NCI-H128 (cell line): ENCODE results near the gene OLFM1.
"Not testable (repeated sequence)": the region's sequence is repeated elsewhere in the genome, so short reads cannot be mapped to it uniquely, and the experiment has no call there.

Source experiments
- DNase-seq: peaks from one replicate; lab custom pipeline; 2025; ENCODE audit not compliant: unreplicated experiment; lab: John Stamatoyannopoulos, UW

Gene OLFM1

GRCh38 chr9:135105211-135105745, 17.8 kb downstream of the OLFM1 start:
- no peak for DNase-seq

DNA sequence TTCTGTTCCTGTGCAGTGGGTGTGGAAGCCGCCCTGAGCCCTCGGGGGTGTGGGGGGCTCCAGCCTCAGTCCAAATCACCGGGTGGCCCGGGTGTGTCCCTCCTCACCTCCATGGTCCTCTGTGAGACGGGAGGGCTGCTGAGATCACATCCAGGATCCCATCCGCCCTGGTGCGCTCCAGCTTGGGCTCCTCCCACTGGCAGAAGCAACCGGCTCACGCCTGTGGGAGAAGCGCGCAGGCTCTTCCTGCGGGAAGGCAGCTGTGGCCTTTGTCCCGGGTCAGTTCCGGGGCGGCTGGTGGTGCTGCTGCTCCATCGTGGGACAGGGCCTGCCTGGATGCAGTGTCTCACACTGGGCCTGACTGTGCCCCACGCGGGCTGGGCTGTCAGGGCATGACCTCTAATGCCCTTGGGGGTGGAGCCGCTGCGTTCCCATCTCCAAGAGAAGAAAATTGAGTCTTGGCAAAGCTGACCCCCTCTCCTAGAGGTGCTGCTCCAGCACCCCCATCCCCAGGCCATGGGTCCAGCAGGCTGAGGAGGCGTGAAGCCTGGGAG, 18.5 kb downstream of the OLFM1 start:
- DNase-seq = no peak

DNA sequence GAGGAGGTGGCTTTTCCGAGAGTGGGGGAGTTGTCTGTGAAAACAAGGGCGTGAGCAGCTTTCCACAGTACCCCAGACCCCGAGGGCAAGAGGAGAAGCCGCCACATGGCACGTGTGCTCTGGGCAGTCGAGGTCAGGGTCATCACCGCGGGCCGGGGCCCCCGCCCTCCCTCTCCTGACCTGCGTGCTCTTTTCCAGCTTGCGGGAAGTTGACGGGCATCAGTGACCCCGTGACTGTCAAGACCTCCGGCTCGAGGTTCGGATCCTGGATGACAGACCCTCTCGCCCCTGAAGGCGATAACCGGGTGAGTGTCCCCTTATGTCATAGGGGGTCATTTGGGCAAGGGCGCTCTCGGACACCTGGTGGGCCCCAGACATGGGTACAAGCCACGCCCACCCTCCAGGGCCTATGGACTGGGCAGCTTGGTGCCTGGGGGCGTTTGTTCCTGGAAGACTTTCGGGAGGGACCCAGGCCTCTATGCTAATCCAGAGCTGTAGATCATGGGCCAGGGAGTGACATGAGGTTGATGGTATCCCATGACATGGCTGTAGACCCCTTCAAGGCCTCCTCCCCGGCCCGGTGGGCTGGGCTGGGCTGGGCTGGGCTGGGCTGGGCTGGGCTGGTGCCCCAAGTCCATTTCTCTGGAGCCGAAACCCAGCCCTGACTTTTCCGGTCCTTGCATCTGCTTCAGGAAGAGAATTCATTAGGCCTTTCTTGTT, 19.2 kb downstream of the OLFM1 start:
- DNase-seq = no peak

GRCh38 chr9:135107581-135108235, 20.2 kb downstream of the OLFM1 start:
- no peak for DNase-seq

DNA sequence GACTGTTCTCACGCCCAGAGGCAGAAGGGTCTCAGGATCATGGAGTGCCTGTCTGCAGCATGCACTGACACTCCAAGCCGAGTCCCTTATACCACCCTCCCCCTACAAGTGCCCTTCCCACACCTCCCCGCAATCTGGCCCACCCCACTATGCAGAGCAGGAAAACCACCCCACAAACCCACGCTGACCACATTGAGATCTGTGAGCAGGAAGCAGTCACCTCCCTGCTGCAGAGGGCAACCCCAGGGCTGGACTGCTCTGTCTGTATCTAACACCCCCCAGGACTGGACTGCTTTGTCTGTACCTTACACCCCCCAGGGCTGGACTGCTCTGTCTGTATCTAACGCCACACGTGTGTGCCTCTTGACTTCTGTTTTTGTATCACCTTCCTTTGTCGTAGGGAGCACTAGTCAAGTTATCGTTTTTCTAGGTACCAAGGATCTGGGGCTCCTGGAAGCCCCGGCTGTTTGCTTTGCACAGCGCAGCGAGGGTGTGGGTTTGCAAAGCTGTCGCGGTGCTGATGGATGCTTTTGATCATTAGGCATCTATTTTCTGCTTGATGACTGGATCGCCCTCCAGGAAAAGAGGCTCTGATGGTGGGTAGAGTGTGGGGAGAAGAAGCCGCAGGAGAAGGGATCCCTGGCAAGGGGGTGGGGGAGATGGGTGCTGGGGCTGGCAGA, 21.5 kb downstream of the OLFM1 start:
- no peak for DNase-seq

GRCh38 chr9:135109650-135110049, 22.2 kb downstream of the OLFM1 start:
- no peak for DNase-seq

DNA sequence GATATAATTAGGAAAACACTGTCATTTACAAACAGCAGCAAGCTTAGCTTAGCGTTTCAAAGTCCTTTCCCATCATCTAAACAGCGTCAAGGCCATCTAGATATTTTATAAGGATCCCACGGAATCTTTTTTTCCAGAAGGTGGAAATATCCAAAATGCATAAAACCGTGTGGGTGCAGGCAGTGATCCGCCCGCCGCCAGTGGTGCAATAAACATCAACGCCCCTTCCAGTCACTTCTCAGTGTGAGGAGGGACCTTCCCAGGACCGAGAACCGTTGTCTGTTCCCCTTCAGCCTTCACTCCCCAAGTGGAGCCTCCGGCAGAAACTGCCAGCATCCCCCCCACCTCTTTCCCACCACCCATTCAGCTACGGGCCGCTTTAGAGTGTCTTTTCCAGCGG, 22.9 kb downstream of the OLFM1 start:
- DNase-seq = no peak

- DNase-seq = not testable (repeated sequence)
These were observed 24.1 kb downstream of the OLFM1 start for GRCh38 chr9:135111600-135111999.

- no peak for DNase-seq
These were observed 28.9 kb downstream of the OLFM1 start for GRCh38 chr9:135116371-135116770.

GRCh38 chr9:135116881-135117280, 29.4 kb downstream of the OLFM1 start:
- DNase-seq = no peak

DNA sequence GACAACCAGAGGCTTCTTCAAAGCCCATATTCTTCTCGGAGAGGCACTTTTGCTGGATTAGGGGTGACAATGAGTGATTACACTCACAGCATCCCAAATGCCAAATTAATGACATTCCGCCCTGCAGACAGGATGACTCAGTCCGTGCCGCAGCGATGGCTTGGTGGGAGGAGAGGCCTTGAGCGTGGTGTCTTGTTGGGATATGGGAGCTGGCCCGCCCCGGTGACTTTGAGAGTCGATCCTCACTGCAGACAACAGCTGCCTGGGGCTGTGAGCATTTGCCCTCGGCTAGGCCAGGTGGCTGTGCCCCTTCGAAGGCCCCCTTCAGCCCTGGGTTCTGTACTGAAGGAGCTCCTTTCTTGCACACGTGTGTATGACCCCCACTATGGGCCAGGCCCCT, 29.8 kb downstream of the OLFM1 start:
- no peak for DNase-seq

DNA sequence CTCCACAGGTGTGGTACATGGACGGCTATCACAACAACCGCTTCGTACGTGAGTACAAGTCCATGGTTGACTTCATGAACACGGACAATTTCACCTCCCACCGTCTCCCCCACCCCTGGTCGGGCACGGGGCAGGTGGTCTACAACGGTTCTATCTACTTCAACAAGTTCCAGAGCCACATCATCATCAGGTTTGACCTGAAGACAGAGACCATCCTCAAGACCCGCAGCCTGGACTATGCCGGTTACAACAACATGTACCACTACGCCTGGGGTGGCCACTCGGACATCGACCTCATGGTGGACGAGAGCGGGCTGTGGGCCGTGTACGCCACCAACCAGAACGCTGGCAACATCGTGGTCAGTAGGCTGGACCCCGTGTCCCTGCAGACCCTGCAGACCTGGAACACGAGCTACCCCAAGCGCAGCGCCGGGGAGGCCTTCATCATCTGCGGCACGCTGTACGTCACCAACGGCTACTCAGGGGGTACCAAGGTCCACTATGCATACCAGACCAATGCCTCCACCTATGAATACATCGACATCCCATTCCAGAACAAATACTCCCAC, 32.1 kb downstream of the OLFM1 start:
- DNase-seq = no peak

DNA sequence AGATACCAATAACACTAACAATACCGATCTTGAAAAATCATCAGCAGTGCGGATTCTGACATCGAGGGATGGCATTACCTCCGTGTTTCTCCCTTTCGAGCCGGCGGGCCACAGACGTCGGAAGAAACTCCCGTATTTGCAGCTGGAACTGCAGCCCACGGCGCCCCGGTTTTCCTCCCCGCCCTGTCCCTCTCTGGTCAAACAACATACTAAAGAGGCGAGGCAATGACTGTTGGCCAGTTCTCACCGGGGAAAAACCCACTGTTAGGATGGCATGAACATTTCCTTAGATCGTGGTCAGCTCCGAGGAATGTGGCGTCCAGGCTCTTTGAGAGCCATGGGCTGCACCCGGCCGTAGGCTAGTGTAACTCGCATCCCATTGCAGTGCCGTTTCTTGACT, 32.8 kb downstream of the OLFM1 start:
- no peak for DNase-seq

DNA sequence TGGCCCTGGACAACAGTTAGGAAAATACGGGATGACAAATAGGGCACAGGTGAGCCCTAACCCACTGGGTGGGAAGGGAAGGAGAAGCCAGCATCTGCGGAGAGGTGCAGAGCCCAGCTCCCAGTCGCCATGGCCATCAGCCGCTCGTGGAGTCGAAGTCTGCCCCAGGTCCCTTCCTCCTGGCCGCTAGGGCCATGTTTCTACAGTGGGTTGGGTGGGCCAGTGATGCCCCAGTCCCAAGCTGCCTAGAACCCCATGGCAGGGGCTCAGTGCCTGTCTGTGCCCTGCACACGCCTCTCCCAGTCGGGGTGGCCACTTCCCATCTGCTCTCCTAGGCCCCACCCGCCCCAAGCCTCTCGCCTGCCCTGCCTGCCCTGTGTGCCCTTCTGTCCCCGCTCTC, 34.8 kb downstream of the OLFM1 start:
- DNase-seq = no peak

GRCh38 chr9:135123126-135123772, 35.8 kb downstream of the OLFM1 start:
- no peak for DNase-seq

DNA sequence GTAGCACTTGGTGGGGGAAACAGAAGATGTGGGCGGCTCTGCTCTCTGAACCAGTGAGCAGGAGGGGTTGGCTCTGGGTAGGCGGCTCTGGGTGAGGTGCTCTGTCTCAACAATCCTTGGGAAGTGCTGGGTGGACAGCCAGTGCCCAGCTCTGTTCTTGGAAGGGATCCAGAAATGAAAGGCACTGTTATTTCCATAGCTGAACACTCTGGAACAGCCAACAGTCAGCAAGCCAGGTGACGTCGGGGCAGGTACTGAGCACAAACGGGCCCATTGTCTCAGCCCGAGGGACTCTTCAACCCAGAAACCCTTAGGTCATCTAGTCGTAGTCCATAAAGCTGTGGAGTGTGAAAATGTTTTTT, 36.3 kb downstream of the OLFM1 start:
- no peak for DNase-seq

- no peak for DNase-seq
These were observed 39.2 kb downstream of the OLFM1 start for GRCh38 chr9:135126451-135127187.

DNA sequence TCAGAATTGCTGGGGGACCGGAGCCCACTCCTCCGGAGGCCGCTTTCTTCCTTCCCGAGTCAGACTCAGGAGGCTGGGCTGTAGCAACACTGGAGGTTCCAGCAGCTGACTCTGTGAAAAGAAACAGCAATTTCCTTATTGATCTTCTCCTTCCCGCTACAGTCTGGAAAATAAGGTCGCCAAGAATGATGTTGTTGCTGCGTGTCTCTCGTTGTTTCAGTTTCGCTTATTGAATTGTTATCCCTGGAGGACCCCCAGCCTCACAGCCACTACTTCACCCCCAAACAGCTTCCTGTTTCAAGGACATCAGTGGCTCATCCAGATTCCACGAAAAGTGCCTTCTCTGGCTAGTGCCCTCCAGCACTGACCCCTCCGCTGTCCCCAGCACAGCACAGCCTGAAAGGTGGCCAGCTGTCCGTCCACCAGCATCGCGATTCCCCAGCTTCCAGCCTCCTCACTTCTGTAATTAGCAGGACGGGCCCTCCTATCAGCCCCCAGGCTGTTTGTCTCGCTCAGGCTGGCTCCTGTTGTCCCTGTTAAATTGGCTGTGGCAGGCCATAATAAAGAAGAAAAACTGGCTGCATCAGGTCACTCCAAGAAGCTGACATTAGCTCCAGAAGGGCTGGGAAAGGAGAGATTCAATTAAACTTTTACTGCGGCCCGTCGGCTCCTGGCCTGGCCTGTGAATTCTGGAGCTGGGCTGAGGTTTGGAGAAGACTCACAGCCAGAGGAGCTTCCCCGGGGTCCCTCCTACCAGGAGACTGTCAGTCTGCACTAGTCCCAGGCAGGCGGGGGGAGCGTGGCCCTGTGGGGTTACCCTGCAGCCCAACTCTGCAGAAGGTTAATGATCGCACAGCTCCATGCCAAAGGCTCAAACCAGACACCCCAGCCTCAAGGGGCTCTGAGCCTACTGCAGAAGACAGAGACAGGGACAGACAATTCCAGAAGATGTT, 40.5 kb downstream of the OLFM1 start:
- no peak for DNase-seq

DNA sequence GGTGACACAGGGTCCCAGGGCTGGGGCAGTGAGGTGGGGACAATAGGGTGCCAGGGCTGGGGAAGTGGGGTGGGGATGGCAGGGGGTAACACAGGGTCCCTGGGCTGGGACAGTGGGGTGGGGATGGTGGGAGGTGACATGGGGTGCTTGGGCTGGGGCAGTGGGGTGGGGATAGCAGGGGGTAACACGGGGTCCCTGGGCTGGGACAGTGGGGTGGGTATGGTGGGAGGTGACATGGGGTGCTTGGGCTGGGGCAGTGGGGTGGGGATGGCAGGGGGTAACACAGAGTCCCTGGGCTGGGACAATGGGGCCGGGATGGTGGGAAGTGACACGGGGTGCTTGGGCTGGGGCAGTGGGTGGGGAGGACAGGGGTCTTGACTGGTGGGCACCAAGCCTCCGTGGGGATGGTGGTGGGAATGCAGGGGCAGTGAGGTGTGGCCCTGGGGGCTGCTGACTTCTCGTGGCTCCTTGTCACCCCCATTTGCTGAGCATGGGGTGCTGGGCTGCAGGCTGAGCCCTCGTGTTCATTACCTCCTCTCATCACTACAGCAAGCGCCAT, 41.7 kb downstream of the OLFM1 start:
- DNase-seq = no peak
